ENCODE measurements around the gene HES6. TPM values are rescaled to one million over a fixed set of nuclear protein-coding genes. Genes with fewer than 3 reads are reported as not detected.

The HES6 gene
- polyA plus RNA-seq, 1 donor (not counting 4 experiments of a cell fraction or from before 2014, with no cell fraction given): 0.80 TPM

GRCh38 chr2:238220274-238220891, 19.5 kb downstream of the HES6 start:
- Histone ChIP-seq H2AFZ (ENCODE audit: control insufficient read depth, low read length) (no peak overlapping the region), H3K36me3 (ENCODE audit: control insufficient read depth in 2 of 2, extremely low read depth in 1 of 2, insufficient read depth in 2 of 2, low read length in 2 of 2) (no peaks in the 10 kb centered on the region)
- TF ChIP-seq EZH2 (IDR thresholded peaks at IDR 0.05; ENCODE audit: low read length) (no peak), CTCF (optimal IDR thresholded peaks at IDR 0.05 in 1 of 3, IDR thresholded peaks at IDR 0.05 in 1 of 3, conservative IDR thresholded peaks at IDR 0.05 in 1 of 3; ENCODE audit: extremely low read depth in 1 of 3, insufficient read depth in 2 of 3, low read length in 3 of 3) (no peak)

GRCh38 chr2:238216651-238217184, 23.1 kb downstream of the HES6 start:
- no peak for FAIRE-seq
- dilution Hi-C loops (cut with MboI; ENCODE audit: extremely low pct_ligation_motif_present, low sequenced_read_pairs): no loop called here
- no peaks in the 10 kb centered on the region for H3K36me3 ChIP-seq (ENCODE audit: control insufficient read depth in 2 of 2, extremely low read depth in 1 of 2, insufficient read depth in 2 of 2, low read length in 2 of 2)
- TF ChIP-seq EZH2 (IDR thresholded peaks at IDR 0.05; ENCODE audit: low read length) (no peak), CTCF (optimal IDR thresholded peaks at IDR 0.05 in 1 of 3, IDR thresholded peaks at IDR 0.05 in 1 of 3, conservative IDR thresholded peaks at IDR 0.05 in 1 of 3; ENCODE audit: extremely low read depth in 1 of 3, insufficient read depth in 2 of 3, low read length in 3 of 3) (no peak)
- no peak overlapping the region for H3K4me3 ChIP-seq (ENCODE audit: control insufficient read depth in 2 of 3, extremely low read depth in 1 of 3, insufficient read depth in 2 of 3, low read depth in 1 of 3, low read length in 3 of 3)
- no peaks in the 10 kb centered on the region for H3K9me1 ChIP-seq (ENCODE audit: control insufficient read depth, extremely low read depth, insufficient read depth, low read length)
- no peaks in the 10 kb centered on the region for H3K9me3 ChIP-seq (ENCODE audit: control insufficient read depth, low read depth, low read length)
- H3K79me2 ChIP-seq (ENCODE audit: control insufficient read depth, insufficient read depth, low read length): no peaks in the 10 kb centered on the region
- no peak overlapping the region for H3K27ac ChIP-seq (ENCODE audit: control insufficient read depth, insufficient read depth, low read length)
- no peak overlapping the region for H3K4me2 ChIP-seq (ENCODE audit: control insufficient read depth, extremely low read depth, insufficient read depth, low read depth, low read length)
- H3K27me3 ChIP-seq (ENCODE audit: control insufficient read depth, extremely low read depth, insufficient read depth, low read length): no peaks in the 10 kb centered on the region
- no peaks in the 10 kb centered on the region for H4K20me1 ChIP-seq (ENCODE audit: control insufficient read depth, extremely low read depth, insufficient read depth, low read length)
- H3K4me1 ChIP-seq (ENCODE audit: control insufficient read depth, extremely low read depth, insufficient read depth, low read length): no peaks in the 10 kb centered on the region
- H3K9ac ChIP-seq (ENCODE audit: control insufficient read depth, extremely low read depth, insufficient read depth, low read length): no peak overlapping the region
- no peak overlapping the region for H2AFZ ChIP-seq (ENCODE audit: control insufficient read depth, low read length)
- DNase-seq (ENCODE audit: low read depth, low spot score): no peak

More at GRCh38 chr2:238220274-238220891, 19.5 kb downstream of the HES6 start:
- Histone ChIP-seq H3K79me2 (ENCODE audit: control insufficient read depth, insufficient read depth, low read length) (no peaks in the 10 kb centered on the region), H3K27me3 (ENCODE audit: control insufficient read depth, extremely low read depth, insufficient read depth, low read length) (no peaks in the 10 kb centered on the region), H3K27ac (ENCODE audit: control insufficient read depth, insufficient read depth, low read length) (no peak overlapping the region), H3K9me3 (ENCODE audit: control insufficient read depth, low read depth, low read length) (no peaks in the 10 kb centered on the region), H3K4me2 (ENCODE audit: control insufficient read depth, extremely low read depth, insufficient read depth, low read depth, low read length) (no peak overlapping the region), H3K4me3 (ENCODE audit: control insufficient read depth in 2 of 3, extremely low read depth in 1 of 3, insufficient read depth in 2 of 3, low read depth in 1 of 3, low read length in 3 of 3) (no peak overlapping the region), H3K9ac (ENCODE audit: control insufficient read depth, extremely low read depth, insufficient read depth, low read length) (no peak overlapping the region), H3K9me1 (ENCODE audit: control insufficient read depth, extremely low read depth, insufficient read depth, low read length) (no peaks in the 10 kb centered on the region), H3K4me1 (ENCODE audit: control insufficient read depth, extremely low read depth, insufficient read depth, low read length) (no peaks in the 10 kb centered on the region), H4K20me1 (ENCODE audit: control insufficient read depth, extremely low read depth, insufficient read depth, low read length) (no peaks in the 10 kb centered on the region)
- no peak for DNase-seq (ENCODE audit: low read depth, low spot score)
- no peak for FAIRE-seq
- dilution Hi-C loops (cut with MboI; ENCODE audit: extremely low pct_ligation_motif_present, low sequenced_read_pairs): no loop called here

Data from keratinocyte (primary cell).